ENCODE results near the gene NUMB.

The NUMB gene

DNA sequence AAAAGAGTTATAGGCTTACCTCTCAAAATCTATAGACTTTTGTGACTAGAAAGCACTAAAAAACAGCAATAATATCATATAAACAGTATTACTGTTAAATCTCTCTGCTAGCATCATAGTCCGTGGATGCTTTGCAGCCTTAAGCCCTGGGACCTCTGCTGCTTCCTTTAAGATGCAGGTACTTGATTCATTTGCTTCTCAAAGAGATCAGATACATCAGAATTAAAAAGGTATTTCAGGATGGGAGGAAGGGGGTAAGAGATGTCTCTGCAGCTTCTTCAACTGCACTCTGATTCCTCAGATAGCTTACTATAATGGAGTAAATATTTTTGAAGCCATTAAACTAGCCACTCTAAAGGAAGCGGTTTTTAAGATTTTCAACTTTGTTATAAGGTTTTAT is 171.7 kb downstream of the NUMB start:
- TF ChIP-seq, protein P1, sequence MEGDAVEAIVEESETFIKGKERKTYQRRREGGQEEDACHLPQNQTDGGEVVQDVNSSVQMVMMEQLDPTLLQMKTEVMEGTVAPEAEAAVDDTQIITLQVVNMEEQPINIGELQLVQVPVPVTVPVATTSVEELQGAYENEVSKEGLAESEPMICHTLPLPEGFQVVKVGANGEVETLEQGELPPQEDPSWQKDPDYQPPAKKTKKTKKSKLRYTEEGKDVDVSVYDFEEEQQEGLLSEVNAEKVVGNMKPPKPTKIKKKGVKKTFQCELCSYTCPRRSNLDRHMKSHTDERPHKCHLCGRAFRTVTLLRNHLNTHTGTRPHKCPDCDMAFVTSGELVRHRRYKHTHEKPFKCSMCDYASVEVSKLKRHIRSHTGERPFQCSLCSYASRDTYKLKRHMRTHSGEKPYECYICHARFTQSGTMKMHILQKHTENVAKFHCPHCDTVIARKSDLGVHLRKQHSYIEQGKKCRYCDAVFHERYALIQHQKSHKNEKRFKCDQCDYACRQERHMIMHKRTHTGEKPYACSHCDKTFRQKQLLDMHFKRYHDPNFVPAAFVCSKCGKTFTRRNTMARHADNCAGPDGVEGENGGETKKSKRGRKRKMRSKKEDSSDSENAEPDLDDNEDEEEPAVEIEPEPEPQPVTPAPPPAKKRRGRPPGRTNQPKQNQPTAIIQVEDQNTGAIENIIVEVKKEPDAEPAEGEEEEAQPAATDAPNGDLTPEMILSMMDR (conservative IDR thresholded peaks at IDR 0.05; ENCODE audit: low read length): no peak
- no peak overlapping the region for H3K4me3 ChIP-seq (ENCODE audit: low read length)
- DNase-seq (ENCODE audit: low read depth): no peak

DNA sequence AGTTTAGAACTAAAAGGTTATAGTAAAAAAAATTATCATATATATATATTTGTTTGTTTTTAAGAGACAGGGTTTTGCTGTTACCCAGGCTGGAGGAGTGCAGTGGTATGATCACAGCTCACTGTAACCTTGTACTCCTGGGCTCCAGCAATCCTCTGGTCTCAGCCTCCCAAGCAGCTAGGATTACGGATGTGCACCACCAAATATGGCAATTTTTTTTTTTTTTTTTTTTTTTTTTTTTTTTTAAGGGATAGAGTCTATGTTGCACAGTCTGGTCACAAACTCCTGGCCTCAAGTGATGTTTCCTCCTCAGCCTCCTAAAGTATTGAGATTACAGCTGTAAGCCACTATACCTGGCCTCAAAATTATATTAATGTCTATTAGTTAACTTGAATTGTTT is 172.4 kb downstream of the NUMB start:
- DNase-seq (ENCODE audit: low read depth): no peak
- no peak overlapping the region for H3K4me3 ChIP-seq (ENCODE audit: low read length)
- TF ChIP-seq, protein P1 (conservative IDR thresholded peaks at IDR 0.05; ENCODE audit: low read length): no peak

DNA sequence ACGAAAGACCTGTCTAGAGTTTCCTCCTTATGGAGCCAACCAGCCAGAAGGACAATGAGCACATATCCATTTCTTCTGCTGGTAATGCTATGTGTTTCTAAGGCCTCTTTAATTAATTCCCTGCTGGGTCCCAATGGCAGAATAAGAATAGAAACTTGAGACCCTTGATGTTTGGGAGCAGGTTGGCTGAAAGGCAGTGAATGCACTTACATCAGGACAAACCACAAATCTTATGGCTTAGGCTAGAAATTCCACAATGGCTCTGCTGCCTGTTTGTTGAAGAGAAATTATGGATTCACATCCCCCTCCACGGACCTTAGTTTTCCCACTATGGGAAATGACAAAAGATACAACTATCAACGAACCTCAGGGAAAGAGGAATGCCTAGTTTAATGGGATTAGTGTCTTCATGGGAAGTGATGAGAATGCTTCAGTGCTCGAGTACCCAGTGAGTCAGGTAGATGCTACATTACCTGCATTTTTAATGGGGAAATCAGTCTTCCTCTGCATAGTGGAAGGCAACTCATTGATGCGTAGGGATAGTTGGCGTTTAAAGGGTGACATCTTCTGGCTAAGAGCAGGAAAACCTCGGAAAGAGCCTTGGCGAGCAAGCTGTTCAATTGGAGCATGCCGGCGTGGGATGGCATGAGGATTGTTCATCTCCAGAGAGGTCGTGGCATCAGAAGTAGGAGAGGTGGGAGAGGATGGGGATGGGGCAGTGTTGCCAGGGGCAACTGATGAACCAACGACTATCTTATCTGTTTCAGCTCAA is 174.6 kb downstream of the NUMB start:
- TF ChIP-seq, protein P1 (conservative IDR thresholded peaks at IDR 0.05; ENCODE audit: low read length): peak; percentile 46
- H3K4me3 ChIP-seq (ENCODE audit: low read length): no peak overlapping the region
- peak; percentile 26 for DNase-seq (ENCODE audit: low read depth)

DNA sequence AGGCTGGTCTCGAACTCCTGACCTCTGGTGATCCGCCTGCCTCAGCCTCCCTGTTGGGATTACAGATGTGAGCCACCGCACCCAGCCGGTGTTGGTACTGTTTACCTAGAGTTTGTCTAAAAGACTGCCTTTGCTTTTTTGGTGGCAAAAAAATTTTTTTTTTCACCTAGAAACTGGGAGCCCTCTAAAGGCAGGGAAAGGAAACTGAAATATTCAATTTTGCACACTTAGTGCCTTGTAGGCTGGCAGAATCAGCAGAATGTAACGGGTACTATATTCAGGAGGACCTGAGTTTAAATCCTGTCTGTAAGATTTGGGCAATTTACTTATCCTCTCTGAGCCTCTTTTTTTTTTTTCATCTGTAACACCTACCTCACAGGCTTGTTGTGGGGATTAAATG is 177.4 kb downstream of the NUMB start:
- no peak overlapping the region for H3K4me3 ChIP-seq (ENCODE audit: low read length)
- DNase-seq (ENCODE audit: low read depth): no peak
- TF ChIP-seq, protein P1 (conservative IDR thresholded peaks at IDR 0.05; ENCODE audit: low read length): no peak

DNA sequence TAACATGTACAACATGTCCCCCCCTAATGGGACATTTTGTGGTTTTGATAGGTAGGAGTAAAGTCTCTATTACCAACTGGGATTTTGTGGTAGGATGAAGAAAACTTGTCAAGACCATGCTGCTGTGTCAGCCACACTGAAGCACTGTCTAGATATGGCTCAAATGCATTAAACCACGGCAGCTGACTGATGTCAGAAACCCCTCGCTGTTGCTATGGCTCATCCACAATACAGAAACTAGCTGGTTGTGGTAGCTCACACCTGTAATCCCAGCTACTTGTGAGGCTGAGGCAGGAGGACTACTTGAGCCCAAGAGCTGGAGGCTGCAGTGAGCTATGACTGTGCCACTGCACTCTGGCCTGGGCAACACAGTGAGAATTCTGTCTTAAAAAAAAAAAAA is 181.0 kb downstream of the NUMB start:
- TF ChIP-seq, protein P1 (conservative IDR thresholded peaks at IDR 0.05; ENCODE audit: low read length): no peak

DNA sequence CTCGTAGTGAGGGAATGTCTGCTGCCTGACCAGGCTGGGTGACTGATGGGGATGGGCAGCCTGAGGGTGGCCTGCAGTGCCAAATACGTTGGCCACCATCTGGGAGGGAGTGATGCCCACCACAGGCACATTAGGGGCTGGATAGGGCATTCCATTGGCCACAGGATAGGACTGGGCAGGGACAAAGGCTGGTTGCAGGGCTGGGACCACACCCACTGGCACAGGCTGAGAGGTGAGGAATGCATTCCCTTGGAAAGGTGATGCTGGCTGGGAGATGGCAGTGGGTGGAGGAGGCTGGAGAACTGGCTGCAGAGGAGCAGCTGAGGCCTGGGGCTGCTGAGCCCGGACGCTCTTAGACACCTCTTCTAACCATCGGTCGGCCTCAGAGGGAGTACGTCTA is 181.5 kb downstream of the NUMB start:
- TF ChIP-seq, protein P1 (conservative IDR thresholded peaks at IDR 0.05; ENCODE audit: low read length): no peak
- no peak overlapping the region for H3K4me3 ChIP-seq (ENCODE audit: low read length)

More for the DNA sequence above, 181.0 kb downstream of the NUMB start:
- no peak for DNase-seq (ENCODE audit: low read depth)
- no peak overlapping the region for H3K4me3 ChIP-seq (ENCODE audit: low read length)

DNA sequence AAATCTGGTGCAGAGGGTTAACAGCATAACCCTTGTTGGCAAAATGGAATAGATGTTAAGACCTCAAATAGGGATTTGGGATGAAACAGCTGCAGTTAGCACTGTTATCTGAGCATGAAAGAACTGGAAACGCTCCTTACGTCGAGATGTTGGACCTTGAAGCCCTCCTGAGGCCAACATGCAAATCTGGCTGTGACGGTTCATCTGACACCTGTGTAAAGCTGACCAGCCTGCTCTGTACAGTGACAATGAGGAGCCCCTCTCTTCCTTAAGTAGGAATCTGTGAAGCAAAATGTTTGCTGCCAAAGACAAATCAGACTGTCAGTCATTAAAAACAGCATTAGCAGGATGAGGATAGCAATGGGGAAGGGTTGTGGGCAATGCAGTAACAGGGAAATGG is 184.5 kb downstream of the NUMB start:
- H3K4me3 ChIP-seq (ENCODE audit: low read length): no peak overlapping the region
- DNase-seq (ENCODE audit: low read depth): no peak

More for the DNA sequence above, 181.5 kb downstream of the NUMB start:
- DNase-seq (ENCODE audit: low read depth): no peak

More for the DNA sequence above, 184.5 kb downstream of the NUMB start:
- TF ChIP-seq, protein P1 (conservative IDR thresholded peaks at IDR 0.05; ENCODE audit: low read length): no peak

All from AG10803 (cell line).